ENCODE results near the gene RBM20. TPM values are rescaled to one million over a fixed set of nuclear protein-coding genes. Genes with fewer than 3 reads are reported as not detected.

Gene RBM20
- total and polyA plus RNA-seq, 2 donors from 2014 or later: 0.88 to 2.1 TPM

GRCh38 chr10:110852947-110853346 lies 208.8 kb downstream of the RBM20 start:
- Histone ChIP-seq H3K9ac (ENCODE audit: low read length in 3 of 3) (no peak overlapping the region), H3K27ac (ENCODE audit: low read depth in 2 of 2, low read length in 2 of 2) (no peak overlapping the region), H3K9me3 (ENCODE audit: control insufficient read depth in 2 of 3, insufficient read depth in 1 of 3, low read length in 3 of 3) (no peaks in the 10 kb centered on the region), H3K27me3 (ENCODE audit: control insufficient read depth, insufficient read depth, low read length) (no peaks in the 10 kb centered on the region), H3K4me1 (ENCODE audit: control insufficient read depth in 2 of 3, insufficient read depth in 2 of 3, low read depth in 1 of 3, low read length in 3 of 3) (peaks cover 0 to 6% (median 4%) of the 10 kb centered on the region in 3 donors), H3K36me3 (ENCODE audit: control insufficient read depth in 2 of 3, insufficient read depth in 3 of 3, low read length in 3 of 3) (no peaks in the 10 kb centered on the region), H3K4me3 (ENCODE audit: low read length in 3 of 3) (no peak overlapping the region)
- no peak for TF ChIP-seq CTCF (IDR thresholded peaks at IDR 0.05; ENCODE audit: borderline replicate concordance, extremely low read depth, insufficient read depth)
- intact Hi-C loops (cut with DNase I): no loop called here
- FAIRE-seq: no peak
- no peak for DNase-seq

GRCh38 chr10:110853921-110854605 lies 209.9 kb downstream of the RBM20 start:
- intact Hi-C loops (cut with DNase I): no loop called here
- FAIRE-seq (no peak), DNase-seq (no peak)
- TF ChIP-seq CTCF (IDR thresholded peaks at IDR 0.05; ENCODE audit: borderline replicate concordance, extremely low read depth, insufficient read depth): no peak
- H3K36me3 ChIP-seq (ENCODE audit: control insufficient read depth in 2 of 3, insufficient read depth in 3 of 3, low read length in 3 of 3): no peaks in the 10 kb centered on the region
- H3K4me1 ChIP-seq (ENCODE audit: control insufficient read depth in 2 of 3, insufficient read depth in 2 of 3, low read depth in 1 of 3, low read length in 3 of 3): peaks cover 0 to 6% (median 4%) of the 10 kb centered on the region in 3 donors
- H3K27ac ChIP-seq (ENCODE audit: low read depth in 2 of 2, low read length in 2 of 2): no peak overlapping the region
- H3K4me3 ChIP-seq (ENCODE audit: low read length in 3 of 3): no peak overlapping the region
- no peaks in the 10 kb centered on the region for H3K27me3 ChIP-seq (ENCODE audit: control insufficient read depth, insufficient read depth, low read length)
- no peaks in the 10 kb centered on the region for H3K9me3 ChIP-seq (ENCODE audit: control insufficient read depth in 2 of 3, insufficient read depth in 1 of 3, low read length in 3 of 3)
- no peak overlapping the region for H3K9ac ChIP-seq (ENCODE audit: low read length in 3 of 3)

- no peaks in the 10 kb centered on the region for H3K9me3 ChIP-seq (ENCODE audit: control insufficient read depth in 2 of 3, insufficient read depth in 1 of 3, low read length in 3 of 3)
- no peak for TF ChIP-seq CTCF (IDR thresholded peaks at IDR 0.05; ENCODE audit: borderline replicate concordance, extremely low read depth, insufficient read depth)
Measured at GRCh38 chr10:110857265-110858171, 213.4 kb downstream of the RBM20 start.

More at GRCh38 chr10:110857265-110858171, 213.4 kb downstream of the RBM20 start:
- FAIRE-seq: no peak
- no peaks in the 10 kb centered on the region for H3K27me3 ChIP-seq (ENCODE audit: control insufficient read depth, insufficient read depth, low read length)
- peak overlapping the region in 1 of 2 donors; percentile 18 for H3K27ac ChIP-seq (ENCODE audit: low read depth in 2 of 2, low read length in 2 of 2)
- peaks cover 0 to 13% (median 11%) of the 10 kb centered on the region in 3 donors for H3K4me1 ChIP-seq (ENCODE audit: control insufficient read depth in 2 of 3, insufficient read depth in 2 of 3, low read depth in 1 of 3, low read length in 3 of 3)
- no peak overlapping the region for H3K9ac ChIP-seq (ENCODE audit: low read length in 3 of 3)
- H3K36me3 ChIP-seq (ENCODE audit: control insufficient read depth in 2 of 3, insufficient read depth in 3 of 3, low read length in 3 of 3): no peaks in the 10 kb centered on the region
- intact Hi-C loops (cut with DNase I): no loop called here
- peak in 1 of 5 donors; percentile 50 for DNase-seq
- H3K4me3 ChIP-seq (ENCODE audit: low read length in 3 of 3): no peak overlapping the region
